ENCODE measurements around the gene AP1S2. TPM values are rescaled to one million over a fixed set of nuclear protein-coding genes. Genes with fewer than 3 reads are reported as not detected.
"Not testable (repeated sequence)": the region's sequence is repeated elsewhere in the genome, so short reads cannot be mapped to it uniquely, and the experiment has no call there.

Gene AP1S2
- total RNA-seq, 3 donors from 2014 or later: 10.9 to 45.2 (median 16.0) TPM

DNA sequence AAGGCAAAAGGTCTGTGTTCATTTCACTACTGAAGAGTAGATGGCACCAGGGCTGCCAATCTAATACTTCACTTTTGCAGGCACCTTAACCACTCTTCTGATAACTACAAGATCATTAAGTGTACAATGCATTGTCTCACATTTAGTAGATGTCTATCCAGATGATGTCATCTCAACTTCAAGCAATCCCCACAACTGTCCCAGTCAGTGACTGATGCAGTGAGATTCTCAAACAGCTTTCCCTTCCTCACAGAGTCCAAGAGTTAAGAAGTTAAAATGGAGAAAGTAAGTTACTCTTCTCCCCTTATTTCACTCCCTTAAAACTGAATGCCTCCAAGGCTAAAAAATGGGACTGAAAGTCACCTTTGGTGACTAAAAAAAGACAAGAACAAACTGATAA, 10.7 kb downstream of the AP1S2 start:
- no peak for DNase-seq
- no peak for TF ChIP-seq CTCF (IDR thresholded peaks at IDR 0.05)
- no peaks in the 10 kb centered on the region for H3K36me3 ChIP-seq (ENCODE audit: low read depth)
- no peak for ATAC-seq
- no peaks in the 10 kb centered on the region for H3K4me1 ChIP-seq (ENCODE audit: low read depth)
- H3K4me3 ChIP-seq: no peak overlapping the region
- intact Hi-C loops (cut with DNase I, micrococcal nuclease): no loop called here
- H3K9me3 ChIP-seq: no peaks in the 10 kb centered on the region

- H3K4me1 ChIP-seq (ENCODE audit: low read depth): no peaks in the 10 kb centered on the region
- no peaks in the 10 kb centered on the region for H3K9me3 ChIP-seq
- intact Hi-C loops (cut with DNase I, micrococcal nuclease): no loop called here
- no peak for ATAC-seq
- no peak overlapping the region for H3K4me3 ChIP-seq
- no peak for DNase-seq
- TF ChIP-seq CTCF (IDR thresholded peaks at IDR 0.05): no peak
- H3K36me3 ChIP-seq (ENCODE audit: low read depth): no peaks in the 10 kb centered on the region
These were observed 12.6 kb downstream of the AP1S2 start for GRCh38 chrX:15841853-15842516.

- Histone ChIP-seq H3K9me3 (no peaks in the 10 kb centered on the region), H3K4me3 (no peak overlapping the region), H3K4me1 (ENCODE audit: low read depth) (no peaks in the 10 kb centered on the region), H3K36me3 (ENCODE audit: low read depth) (no peaks in the 10 kb centered on the region)
- intact Hi-C loops (cut with DNase I, micrococcal nuclease): no loop called here
- no peak for TF ChIP-seq CTCF (IDR thresholded peaks at IDR 0.05)
- ATAC-seq: no peak
- no peak for DNase-seq
These were observed 16.6 kb downstream of the AP1S2 start for GRCh38 chrX:15838017-15838416.

GRCh38 chrX:15834827-15835595, 19.6 kb downstream of the AP1S2 start:
- H3K36me3 ChIP-seq (ENCODE audit: low read depth): no peaks in the 10 kb centered on the region
- H3K9me3 ChIP-seq: no peaks in the 10 kb centered on the region
- H3K4me3 ChIP-seq: no peak overlapping the region
- no peak for DNase-seq
- intact Hi-C loops (cut with DNase I, micrococcal nuclease): no loop called here
- ATAC-seq: peak; percentile 68
- no peaks in the 10 kb centered on the region for H3K4me1 ChIP-seq (ENCODE audit: low read depth)
- no peak for TF ChIP-seq CTCF (IDR thresholded peaks at IDR 0.05)

DNA sequence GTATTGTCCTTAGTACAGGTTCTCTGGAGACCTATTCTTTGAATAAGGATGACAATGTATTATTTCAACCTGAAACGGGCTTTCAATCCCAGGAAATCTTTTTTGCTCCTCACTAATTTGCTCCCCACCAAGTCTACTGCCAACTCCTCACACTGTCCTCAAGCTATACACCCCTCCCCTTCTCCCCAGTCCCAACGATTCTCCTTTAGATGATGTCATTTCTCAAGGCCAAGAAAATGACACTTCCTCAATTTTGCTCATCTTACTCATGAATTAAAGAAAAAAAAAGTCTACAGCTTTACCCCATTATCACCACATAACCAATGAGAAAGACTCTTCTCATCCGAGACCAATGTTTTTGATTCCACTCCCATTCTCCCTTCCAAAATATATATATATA, 20.6 kb downstream of the AP1S2 start:
- TF ChIP-seq CTCF (IDR thresholded peaks at IDR 0.05): no peak
- Histone ChIP-seq H3K4me1 (ENCODE audit: low read depth) (no peaks in the 10 kb centered on the region), H3K9me3 (no peaks in the 10 kb centered on the region), H3K4me3 (no peak overlapping the region), H3K36me3 (ENCODE audit: low read depth) (no peaks in the 10 kb centered on the region)
- no peak for ATAC-seq
- no peak for DNase-seq
- intact Hi-C loops (cut with DNase I, micrococcal nuclease): no loop called here

DNA sequence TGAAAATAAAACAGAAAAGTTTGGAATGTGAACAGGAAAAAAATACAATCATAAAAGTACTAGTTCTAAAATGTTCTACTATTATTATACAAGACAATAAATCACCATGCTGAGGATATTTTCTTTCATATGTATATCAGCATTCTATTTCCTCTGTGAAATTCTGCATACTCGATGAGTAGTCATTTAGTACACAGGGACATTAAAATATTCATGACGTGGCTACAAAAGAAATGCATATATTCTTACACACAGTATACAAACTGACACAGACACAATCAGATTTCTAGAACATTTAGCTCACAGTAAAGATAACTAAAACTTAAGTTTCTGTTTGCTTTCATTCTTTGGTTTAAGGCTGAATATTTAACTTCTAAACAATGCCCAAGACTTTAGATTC, 23.3 kb downstream of the AP1S2 start:
- H3K4me3 ChIP-seq; DNase-seq; H3K36me3 ChIP-seq (ENCODE audit: low read depth); intact Hi-C loops (cut with DNase I, micrococcal nuclease); ATAC-seq; H3K4me1 ChIP-seq (ENCODE audit: low read depth); H3K9me3 ChIP-seq: not testable (repeated sequence)

Measured in mucosa of descending colon (tissue), 3 donors.